Left lung (tissue), 10 donors: ENCODE results near the gene FTO. TPM values are rescaled to one million over a fixed set of nuclear protein-coding genes. Genes with fewer than 3 reads are reported as not detected.

Experiments used
- ATAC-seq: fragments of 200-7000 bp; cut with Tn5 transposase; one replicate; pipeline ENCODE4 v1.9.1; 2020; ENCODE audit warnings: moderate library complexity
- DNase-seq, 4 donors: peaks; one replicate each; pipeline ENCODE4 v3.0.0-alpha.2; 2013 to 2020
- H3K27ac ChIP-seq, 2 donors: fragments of 200-600 bp; sonication (generic) in 1 of 2; one replicate each; pipeline versions ENCODE4 v1.5.0 to v1.8.0; 2020 to 2021
- H3K27me3 ChIP-seq, 2 donors: fragments of 200-600 bp; sonication (generic) in 1 of 2; one replicate each; pipeline versions ENCODE4 v1.5.0 to v1.8.0; 2020 to 2021
- H3K36me3 ChIP-seq, 2 donors: fragments of 200-600 bp; sonication (generic) in 1 of 2; one replicate each; pipeline versions ENCODE4 v1.5.0 to v1.8.0; 2020 to 2021
- H3K4me1 ChIP-seq, 2 donors: fragments of 200-600 bp; one replicate each; pipeline ENCODE4 v1.8.0; 2021
- H3K4me3 ChIP-seq, 2 donors: fragments of 200-600 bp; sonication (generic) in 1 of 2; one replicate each; pipeline versions ENCODE4 v1.5.0 to v1.8.0; 2020 to 2021; ENCODE audit warnings: mild to moderate bottlenecking in 1 of 2
- H3K9me3 ChIP-seq, 2 donors: fragments of 200-600 bp; sonication (generic) in 1 of 2; one replicate each; pipeline versions ENCODE4 v1.5.0 to v1.8.0; 2020 to 2021
- CTCF ChIP-seq, 2 donors: fragments of 200-600 bp; sonication (generic) in 1 of 2; IDR thresholded peaks; one replicate each; pipeline versions ENCODE4 v1.5.0 to v1.8.0; 2021; ENCODE audit warnings: antibody characterized with exemption in 2 of 2
- intact Hi-C, 2 donors: fragments of 100-400 bp; cut with DNase I; formaldehyde crosslinking; loops; one replicate each; pipeline versions ENCODE4 v1.11.2 to v1.14.2; 2022
- polyA plus RNA-seq, 6 donors: library from polyadenylated mRNA; unstranded; fragments of 120-200 nt; gene quantifications; one replicate each; pipeline ENCODE4 v1.2.1, GENCODE V29; 2013; ENCODE audit not compliant: insufficient read length in 6 of 6
- total RNA-seq, 2 donors: library from RNA; stranded (reverse); fragmentation: NEBNext Ultra II Directional; extraction: Animal tissue kit (Norgen Biotek cat#: 25700); gene quantifications; one replicate each; pipeline ENCODE4 v1.2.1, GENCODE V29; 2021
- donor health status: DM: no; HTN: yes; CAD: no.
- donor health status: DM: no; HTN: no; CAD: no.

FTO gene
- total and polyA plus RNA-seq, 8 donors: 69.0 to 99.6 (median 90.7) TPM

DNA sequence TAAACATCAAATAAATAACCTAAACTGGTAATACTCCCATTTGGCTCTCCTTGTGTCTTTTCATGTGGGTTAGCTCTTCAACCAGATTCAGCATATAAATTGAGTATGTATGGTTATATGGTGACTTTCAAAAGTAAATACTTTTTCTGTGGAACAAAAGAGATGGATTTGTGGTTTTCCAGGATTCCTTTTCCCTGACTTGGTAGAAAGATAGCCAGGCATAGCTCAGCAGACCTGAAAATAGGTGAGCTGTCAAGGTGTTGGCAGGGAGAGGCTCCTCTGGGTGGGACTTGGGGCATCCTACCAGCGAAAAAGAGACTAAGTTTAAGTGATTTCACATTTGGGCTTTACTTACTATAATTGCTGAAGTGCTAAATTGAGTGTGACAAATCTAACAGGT, 80.3 kb downstream of the FTO start:
- no peak for ATAC-seq

GRCh38 chr16:53785044-53785443, 81.1 kb downstream of the FTO start:
- intact Hi-C loops: no loop called here
- H3K27me3 ChIP-seq: no peaks in the 10 kb centered on the region
- H3K4me1 ChIP-seq: peaks cover 0 to 12% of the 10 kb centered on the region in 2 donors
- H3K9me3 ChIP-seq: no peaks in the 10 kb centered on the region
- no peak overlapping the region for H3K4me3 ChIP-seq
- H3K27ac ChIP-seq: no peak overlapping the region
- ATAC-seq (no peak), DNase-seq (peak in 1 of 4 donors; percentile 38)
- no peaks in the 10 kb centered on the region for H3K36me3 ChIP-seq
- TF ChIP-seq CTCF (IDR thresholded peaks at IDR 0.05): no peak

More for the DNA sequence above, 80.3 kb downstream of the FTO start:
- no peak for DNase-seq
- Histone ChIP-seq H3K4me1 (peaks cover 0 to 19% of the 10 kb centered on the region in 2 donors), H3K36me3 (no peaks in the 10 kb centered on the region), H3K9me3 (no peaks in the 10 kb centered on the region), H3K27me3 (no peaks in the 10 kb centered on the region), H3K4me3 (no peak overlapping the region), H3K27ac (no peak overlapping the region)
- no peak for TF ChIP-seq CTCF (IDR thresholded peaks at IDR 0.05)
- intact Hi-C loops: no loop called here

- Histone ChIP-seq H3K27me3 (no peaks in the 10 kb centered on the region), H3K27ac (no peak overlapping the region), H3K4me3 (no peak overlapping the region), H3K4me1 (peaks cover 0 to 9% of the 10 kb centered on the region in 2 donors), H3K9me3 (no peaks in the 10 kb centered on the region), H3K36me3 (no peaks in the 10 kb centered on the region)
- no peak for DNase-seq
- no peak for TF ChIP-seq CTCF (IDR thresholded peaks at IDR 0.05)
- no peak for ATAC-seq
- intact Hi-C loops: no loop called here
These were observed 82.0 kb downstream of the FTO start for GRCh38 chr16:53785916-53786315.

DNA sequence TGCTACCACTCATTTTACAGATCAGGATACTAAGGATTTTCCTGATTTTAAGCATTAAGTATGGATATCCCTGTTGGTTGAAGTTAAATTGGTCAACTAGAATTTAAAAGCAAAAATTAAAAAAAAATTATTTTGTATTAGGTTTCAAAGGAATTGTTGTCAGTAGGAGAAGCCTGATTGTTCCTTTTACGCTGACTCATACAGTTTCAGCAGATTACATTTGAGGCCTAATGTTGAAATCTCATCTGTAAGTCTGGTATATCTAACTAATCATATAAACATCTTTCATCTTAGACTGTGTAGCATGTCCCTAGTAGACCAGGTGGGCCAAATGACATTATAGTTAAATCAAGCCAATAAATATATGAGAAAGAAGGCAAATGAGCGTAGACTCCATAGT, 83.5 kb downstream of the FTO start:
- ATAC-seq (no peak), DNase-seq (no peak)
- no peaks in the 10 kb centered on the region for H3K27me3 ChIP-seq
- no peaks in the 10 kb centered on the region for H3K36me3 ChIP-seq
- intact Hi-C loops: no loop called here
- TF ChIP-seq CTCF (IDR thresholded peaks at IDR 0.05): no peak
- H3K27ac ChIP-seq: no peak overlapping the region
- H3K9me3 ChIP-seq: no peaks in the 10 kb centered on the region
- H3K4me3 ChIP-seq: no peak overlapping the region
- peaks cover 0 to 4% of the 10 kb centered on the region in 2 donors for H3K4me1 ChIP-seq

- DNase-seq (no peak), ATAC-seq (peak; percentile 78)
- intact Hi-C loops: no loop called here
- Histone ChIP-seq H3K27ac (peak overlapping the region in 1 of 2 donors; percentile 22), H3K4me1 (peaks cover 0 to 4% of the 10 kb centered on the region in 2 donors), H3K36me3 (no peaks in the 10 kb centered on the region), H3K9me3 (no peaks in the 10 kb centered on the region), H3K27me3 (no peaks in the 10 kb centered on the region), H3K4me3 (no peak overlapping the region)
- TF ChIP-seq CTCF (IDR thresholded peaks at IDR 0.05): no peak
These were observed 85.2 kb downstream of the FTO start for GRCh38 chr16:53789137-53789536.
